CD4-positive, alpha-beta T cell treated with Interleukin-21 for 1 hour (primary cell): ENCODE results near the gene LAPTM5.

Source experiments
- DNase-seq: peaks from one replicate; pipeline ENCODE4 v3.0.0-alpha.2; 2020

Gene LAPTM5

DNA sequence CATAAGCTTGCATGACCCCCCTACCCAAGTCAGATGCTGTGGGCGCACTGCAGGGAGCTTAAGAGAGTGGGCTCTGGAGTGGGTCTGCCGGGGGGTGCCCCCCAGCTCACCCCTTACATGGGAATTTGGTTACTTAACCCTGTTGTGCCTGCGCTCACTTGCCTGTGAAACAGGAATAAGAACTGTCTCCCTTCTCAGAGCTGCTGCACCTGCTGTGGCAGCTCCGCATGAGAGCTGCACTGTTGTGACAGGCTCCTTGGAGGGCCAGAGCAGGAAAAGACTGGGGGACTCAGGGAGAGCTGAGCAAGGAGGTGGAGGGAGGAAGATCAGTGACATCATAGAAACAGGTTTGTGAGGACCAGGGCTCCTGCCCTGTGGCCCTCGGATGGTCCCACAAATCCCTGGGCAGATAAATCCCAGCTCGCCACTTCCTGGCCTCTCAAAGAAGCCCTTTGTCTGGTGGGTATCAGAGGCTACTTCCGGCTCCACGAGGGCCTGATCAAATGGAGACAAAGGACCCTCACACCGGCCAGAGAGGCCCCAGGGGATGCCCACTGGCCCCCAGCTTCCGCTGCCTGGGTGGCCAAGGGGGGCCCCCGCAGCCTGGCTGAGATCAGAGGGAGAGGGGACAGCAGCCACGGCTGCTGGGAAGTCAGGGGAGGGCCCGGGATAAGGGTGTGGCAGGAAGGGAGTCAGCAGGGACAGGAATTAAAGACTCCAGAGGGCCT is 28.9 kb upstream of the LAPTM5 start:
- DNase-seq, result no peak

DNA sequence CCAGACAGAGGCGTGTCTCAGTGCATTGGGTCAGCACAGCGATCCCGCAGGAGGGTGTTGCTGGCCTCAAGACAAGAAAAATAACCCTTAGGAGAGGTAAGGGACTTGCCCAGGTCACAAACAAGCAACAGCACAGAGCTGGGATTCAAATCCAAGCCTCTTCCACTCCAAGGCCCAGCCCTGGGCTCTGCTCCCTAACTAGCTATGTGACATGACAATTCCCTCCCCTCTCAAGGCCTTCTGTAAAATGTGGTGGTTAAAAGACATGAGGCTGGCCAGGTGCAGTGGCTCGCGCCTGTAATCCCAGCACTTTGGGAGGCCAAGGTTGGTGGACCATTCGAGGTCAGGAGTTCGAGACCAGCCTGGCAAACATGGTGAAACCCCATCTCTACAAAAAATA is 28.1 kb upstream of the LAPTM5 start:
- DNase-seq, result no peak

DNA sequence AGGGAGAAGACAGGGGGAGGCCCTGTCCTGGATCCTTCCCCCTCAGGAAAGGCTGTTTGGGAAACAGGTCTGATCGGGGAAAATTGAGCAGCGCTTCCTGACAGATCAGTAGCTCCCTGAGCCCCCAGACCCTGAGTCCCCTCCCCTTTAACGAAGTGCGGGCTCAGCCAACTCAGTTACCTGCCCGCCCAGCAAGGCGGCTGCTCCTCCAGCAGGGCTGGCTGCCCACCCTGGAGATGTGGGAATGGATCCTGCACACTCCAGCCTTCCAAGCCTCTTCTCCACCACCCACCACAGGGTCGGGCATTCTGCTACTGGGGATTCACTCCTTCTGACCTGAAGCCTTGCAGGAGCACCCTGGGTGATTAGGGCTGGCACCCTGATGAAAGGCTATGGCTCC is 27.6 kb upstream of the LAPTM5 start:
- DNase-seq, result no peak

DNA sequence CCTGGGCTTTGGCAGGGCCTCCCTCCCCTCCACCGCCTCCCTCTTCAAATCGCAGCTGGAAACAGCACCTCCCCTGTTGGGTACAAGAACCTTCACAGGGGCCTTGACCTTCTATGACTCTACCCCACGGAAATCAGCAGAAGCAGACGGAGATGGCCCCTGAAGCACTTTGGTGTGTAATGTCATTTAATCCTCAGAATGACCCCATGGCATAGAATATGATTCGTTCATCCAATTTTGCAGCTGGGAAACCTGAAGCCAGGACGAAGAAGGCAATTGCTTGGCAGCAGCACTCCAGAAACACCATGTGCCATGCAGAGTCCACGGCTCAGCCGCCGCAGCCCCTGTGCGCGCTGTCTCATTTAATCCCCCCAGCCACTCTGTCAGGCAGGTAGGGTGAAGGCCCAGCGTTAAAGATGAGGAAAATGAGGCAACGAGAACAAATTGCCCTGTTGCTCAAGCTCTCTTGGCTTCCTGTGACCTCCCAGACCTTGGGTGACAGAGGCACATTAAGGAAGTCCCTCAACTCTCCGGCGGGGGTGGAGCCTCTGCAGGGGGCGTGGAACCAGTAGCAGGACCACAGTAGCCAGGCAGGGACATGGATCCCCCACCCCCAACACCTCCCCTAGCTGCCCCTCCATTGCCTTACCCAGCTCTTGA is 25.8 kb upstream of the LAPTM5 start:
- DNase-seq, result no peak

DNA sequence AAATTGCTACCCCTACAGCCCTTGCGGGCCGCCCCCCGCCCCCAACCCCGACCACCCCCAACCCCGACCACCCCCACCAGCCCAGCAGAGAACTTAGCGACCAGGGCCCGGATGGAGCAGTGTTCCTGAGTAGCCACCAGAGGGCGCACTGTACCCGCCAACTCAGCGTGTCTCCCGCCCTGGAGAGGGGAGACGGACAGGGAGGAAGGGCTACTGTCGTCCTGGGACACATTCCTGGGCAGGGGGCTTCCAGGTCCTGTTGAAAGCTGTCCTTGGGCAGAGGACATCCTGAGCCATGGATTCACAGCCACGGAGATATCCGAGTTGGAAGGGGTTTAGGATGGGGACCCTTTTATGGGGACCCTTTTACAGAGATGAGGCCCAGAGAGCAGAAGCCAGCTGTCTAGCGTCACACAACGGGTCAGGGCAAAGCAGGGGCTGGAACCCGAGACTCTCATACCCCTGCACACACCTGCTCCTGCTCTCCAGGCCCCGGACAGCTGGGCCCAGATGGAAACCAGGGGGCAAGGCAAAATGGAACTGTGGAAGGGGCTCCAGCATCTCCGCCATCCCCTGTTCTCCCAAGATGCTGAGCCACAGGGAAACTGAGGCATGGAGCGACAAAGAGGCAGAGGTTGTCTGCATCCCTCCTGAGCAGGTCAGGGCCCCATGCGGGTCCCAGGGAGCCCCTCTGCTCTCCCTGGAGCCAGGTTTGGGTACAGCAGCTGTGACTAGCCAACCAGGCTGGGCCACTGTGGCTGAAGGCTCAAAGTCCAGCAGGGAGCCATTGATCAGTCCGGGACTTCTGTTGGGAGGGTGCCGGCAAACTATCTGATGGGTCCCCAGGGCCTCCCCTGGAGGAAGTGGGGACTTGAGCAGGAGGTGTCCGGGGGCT is 25.0 kb upstream of the LAPTM5 start:
- peak; percentile 69 for DNase-seq

DNA sequence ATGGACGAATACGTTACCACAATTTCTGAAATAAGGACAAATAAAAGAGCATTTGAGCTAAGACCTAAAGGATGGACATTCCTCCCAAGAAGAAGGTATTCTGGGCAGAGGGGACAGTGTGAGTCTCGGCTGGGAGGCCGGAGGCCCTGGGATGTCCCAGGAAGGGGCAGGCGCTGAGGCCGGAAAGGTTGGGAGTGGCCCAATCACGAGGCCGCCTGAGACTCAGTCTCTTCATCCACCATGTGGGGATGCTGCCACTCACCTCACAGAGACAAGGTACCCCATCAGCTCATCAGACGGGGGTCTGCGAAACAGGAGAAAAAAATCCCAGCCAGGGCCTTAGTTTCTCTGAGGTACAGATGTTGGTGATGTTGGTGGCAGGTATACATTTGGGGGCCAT is 24.3 kb upstream of the LAPTM5 start:
- no peak for DNase-seq

DNA sequence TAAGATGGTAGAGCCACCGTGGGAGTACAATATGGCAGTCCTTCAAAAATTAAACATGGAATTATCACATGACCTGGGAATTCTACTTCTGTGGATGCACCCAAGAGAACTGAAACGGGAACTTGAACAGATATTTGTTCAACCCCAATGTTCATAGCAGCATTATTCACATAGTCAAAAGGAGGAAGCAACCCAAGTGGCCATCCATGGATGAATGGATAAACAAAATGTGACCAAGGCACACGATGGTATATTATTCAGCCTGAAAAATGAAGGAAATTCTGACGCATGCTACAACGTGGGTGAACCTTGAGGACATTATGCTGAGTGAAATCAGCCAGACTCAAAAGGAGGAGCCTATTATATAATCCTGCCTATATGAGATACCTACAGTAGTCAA is 22.8 kb upstream of the LAPTM5 start:
- no peak for DNase-seq

DNA sequence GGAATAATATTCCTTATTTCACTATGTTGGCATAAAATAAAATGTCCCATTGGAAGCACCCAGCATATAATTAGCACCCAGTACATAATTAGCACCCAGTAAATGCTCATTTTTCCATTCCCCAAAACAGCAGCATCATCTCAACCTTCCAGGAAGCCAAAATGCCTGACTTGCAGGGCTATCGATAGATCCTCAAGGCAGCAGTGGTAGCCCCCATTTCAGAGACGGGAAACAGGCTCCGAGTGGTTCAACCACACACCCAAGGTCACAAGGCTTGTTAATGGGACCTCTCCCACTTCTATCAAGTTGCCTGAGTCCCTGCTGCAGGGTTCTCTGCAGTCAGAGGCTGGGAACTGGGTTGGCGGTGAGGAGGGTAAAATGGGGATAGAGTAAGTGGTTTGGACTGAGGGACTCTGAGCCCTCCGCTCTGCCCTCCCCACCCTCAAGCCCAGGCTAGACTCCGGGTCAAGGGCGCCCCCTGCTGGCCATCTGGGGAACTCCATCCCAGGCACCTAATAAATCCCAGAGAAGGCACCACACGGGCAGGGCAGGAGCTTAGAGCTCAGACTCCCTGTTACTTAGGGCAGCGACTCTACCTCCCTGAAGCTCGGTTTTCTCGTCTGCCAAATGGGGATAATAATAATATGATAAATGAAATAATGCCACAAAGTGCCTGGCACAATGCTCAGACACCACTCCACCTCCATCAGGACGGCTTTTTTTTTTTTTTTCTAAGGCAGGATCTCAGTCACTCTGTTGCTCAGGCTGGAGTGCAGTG is 21.9 kb upstream of the LAPTM5 start:
- DNase-seq, result peak; percentile 91

DNA sequence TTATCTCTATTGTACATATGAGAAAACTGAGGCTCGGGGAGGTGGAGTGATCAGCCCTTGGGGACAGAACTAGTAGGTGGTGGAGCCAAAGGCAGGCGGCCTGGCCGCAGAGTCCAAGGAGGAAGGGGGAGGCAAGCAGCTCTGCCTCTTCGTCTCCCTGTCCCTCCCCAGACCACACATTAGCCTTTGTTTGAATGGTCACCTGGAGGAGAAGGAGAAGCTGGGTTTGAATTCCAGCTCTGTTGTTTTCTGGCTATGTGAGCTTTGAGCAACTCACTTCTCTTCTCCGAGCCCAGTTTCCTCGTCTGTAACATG is 21.4 kb upstream of the LAPTM5 start:
- no peak for DNase-seq

DNA sequence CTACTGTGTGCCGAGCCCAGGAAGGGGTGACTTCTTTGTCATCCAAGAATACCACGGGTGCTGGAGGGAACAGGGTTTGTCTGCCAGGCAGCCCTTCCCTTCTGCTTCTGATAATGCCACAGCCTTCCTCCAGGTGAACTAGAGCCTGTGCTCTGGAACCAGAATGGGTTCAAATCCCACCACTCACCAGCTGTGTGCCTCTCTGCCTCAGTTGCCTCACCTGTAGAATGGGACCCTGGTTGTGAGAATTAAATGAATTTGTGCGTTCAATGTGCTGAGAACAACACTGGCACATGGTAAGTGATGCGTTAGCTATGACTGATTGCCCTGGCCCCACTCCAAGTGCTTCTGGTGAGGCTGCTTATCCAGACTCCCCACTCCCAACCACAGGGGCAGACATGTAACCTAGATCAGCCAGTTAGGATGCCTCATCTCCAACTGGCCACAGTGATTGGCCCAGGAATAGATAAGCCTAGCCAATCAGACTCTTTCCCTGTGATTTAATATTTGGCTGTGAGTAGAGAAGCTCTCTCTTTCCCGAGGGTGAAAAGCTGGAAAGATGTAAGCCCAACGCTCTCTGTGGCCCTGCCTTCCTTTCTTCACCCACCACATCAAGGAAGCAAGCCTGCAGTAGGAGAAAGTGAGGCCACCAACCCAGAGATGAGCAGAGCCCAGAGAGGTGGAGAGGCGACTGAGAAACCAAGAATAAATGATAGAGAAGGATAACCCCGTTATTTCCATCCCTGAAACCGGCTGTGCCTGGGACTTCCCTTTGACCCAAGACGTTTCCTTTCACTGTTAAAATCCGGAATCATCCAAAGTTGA is 20.8 kb upstream of the LAPTM5 start:
- no peak for DNase-seq

DNA sequence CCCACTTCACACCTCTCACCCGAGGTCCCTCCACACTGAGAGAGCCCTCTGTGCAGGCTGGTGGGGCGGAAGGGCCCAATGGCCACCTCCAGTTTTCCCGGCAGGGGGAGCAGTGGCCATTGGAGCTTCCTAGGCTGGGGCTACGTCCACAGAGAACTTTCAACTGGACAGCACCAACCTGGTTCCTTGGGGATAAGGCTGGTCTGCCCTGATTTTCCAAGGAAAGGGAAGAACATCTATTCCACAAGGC is 20.3 kb upstream of the LAPTM5 start:
- DNase-seq, result no peak

DNA sequence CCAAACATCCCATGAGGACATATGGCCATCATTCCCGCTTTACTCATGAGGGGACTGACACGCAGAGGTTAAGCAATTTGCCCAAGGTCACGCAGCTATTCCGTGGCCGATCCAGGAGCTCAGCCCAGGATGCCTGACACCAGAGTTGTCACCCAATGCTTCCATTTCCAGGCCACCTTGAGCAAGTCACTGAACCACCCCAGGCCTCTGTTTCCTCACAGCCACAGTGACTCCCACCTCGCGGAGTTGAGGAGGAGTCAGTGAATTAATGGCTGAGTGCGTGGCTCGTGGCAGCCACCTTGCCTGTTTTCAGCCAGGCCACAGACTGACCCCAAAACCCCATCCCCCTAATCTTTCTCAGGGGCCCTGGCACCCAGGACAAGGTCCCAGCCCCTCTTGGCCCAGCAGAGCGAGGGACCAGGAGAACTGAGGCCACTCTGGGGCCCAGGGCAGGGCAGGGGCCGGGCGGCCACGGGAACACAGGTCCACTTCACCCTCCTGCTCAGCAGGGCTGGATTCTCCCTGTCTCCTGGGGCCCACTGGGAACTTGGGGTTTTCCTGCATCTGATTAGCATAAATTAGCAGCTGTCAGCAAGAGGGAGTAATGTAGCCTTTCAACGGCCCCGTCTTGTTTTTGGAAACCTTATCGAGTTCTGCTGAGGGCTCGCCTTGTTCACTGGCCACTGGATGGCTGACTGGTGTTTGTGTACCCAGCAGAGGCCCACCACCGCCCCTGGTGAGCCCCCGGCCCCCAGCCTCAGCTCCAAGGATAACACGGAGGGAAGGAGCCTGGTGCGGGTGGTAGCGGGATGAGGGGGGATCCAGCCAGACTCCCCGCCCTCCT is 19.7 kb upstream of the LAPTM5 start:
- no peak for DNase-seq

DNA sequence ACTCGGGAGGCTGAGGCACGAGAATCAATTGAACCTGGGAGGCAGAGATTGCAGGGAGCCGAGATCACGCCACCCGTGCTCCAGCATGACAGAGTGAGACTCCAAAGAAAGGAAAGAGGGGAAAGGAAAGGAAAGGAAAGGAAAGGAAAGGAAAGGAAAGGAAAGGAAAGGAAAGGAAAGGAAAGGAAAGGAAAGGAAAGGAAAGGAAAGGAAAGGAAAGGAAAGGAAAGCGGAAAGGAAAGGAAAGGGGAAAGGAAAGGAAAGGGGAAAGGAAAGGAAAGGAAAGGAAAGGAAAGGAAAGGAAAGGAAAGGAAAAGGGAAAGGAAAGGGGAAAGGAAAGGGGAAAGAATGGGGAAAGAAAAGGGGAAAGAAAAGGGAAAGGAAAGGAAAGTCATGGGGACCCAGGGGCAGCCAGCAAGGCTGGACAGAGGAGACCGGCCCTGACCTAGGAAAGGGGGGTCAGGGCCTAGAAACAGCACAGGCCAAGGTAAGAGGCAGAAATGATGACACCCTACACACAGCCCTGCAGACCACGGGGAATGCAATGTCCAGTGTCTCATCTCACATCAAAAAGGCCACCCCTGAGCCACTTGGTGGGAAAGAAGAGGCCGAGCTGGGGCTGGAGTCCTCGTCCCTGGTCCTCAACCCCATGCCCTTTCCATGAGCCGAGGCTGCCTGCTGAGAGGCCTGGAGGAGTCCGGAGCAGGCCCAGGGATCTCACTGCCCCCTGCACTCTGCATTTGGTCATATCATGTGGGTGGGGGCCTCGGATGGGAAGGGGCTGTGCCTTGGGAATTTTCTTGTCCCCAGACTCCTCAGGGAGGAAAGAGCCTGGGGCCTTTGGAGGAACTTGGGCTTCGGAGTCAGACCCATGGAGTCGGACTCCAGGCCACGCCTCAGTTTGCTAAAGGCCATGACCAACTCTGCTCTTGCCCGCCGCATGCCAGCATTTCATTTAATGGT is 18.8 kb upstream of the LAPTM5 start:
- no peak for DNase-seq

DNA sequence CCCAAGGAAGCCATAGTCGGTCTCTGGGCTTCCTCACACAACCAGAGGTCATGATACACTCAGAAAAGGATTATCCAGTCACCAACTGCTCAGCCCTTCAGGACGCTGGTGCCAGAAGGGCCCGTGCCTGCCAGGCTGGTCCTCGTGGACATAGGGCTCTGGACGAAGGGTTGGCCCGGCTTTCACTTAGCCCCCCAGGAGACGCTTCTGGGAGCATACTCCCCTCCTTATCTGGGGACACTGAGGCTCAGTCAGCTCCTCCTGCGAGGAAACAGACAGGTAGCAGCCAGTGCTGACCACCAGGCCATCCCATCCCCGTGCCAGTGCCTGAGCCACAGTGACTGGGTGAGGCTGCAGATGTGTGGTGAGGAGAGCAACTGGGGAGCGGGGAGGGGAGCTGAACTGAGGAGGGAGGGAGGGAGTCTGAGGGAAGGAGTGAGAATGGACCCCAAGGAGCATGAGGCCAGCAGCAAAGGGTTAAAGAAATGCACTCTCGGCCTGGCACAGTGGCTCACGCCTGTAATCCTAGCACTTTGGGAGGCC is 17.9 kb upstream of the LAPTM5 start:
- DNase-seq, result no peak

DNA sequence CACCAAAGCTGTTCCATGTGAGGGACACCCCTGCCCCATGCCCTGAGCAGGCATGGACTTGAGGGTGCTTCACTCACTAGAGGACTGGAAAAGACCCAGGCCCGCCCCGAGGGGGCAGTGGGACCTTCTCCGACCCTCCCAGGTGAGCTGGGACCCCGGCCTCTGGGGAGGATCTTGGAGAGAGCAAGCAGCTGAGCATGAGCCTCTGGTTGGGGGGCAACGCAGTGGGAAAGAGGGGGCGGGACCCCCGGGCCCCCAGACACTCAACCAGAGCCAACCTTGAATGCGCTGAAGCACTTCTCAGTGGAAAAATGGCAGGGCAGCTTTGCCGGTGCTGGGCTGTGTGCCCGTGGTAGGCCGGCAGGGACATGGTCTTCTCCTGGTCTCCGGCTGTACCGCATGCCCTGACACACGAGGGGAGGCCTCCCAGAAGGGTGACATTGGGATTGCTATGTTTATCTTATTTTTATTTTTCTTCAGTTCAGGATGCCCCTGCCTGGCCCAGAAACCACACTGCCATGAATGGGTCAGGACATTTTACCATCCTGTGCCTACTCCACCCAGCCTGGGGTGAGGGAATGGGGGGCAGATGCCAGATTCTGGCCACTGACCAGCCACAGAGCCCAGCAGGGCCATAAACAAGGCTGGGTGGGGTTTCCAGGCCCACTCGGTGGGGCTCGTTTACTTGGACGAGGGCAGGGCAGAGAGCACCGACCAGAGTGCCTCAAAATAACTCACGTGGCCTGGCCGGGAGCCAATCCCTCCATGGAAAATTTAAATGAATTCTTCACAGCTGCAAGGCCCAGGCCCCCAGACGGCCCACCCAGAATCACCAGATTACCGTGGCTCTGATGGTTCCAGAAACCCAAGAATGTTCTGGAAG is 17.2 kb upstream of the LAPTM5 start:
- DNase-seq, result no peak

DNA sequence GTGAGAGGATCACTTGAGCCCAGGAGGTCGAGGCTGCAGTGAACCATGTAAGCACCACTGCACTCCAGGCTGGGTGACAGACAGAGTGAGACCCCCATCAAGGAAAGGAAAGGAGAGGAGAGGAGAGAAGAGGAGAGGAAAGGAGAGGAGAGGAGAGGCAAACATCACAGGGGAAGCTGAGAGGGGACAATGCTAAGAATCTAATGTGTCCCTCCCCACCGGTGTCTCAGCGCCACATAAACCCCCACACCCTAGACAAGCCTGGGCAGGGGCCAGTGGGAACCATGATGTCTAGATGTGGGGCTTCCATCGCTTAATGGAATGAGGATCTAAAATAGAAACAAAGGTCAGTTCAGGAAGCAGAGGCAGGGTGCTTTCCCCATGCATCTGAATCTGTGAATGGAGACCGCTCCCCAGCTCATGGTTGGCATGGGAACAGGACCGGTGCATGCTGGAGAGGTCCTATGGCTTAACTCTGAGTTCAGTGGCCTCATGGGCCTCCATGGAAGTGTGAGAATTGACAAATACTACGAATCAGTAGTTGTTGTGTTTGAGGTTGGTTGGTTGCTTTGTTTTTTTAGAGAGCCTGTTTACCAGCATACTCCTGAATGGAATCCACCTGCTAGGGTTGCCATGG is 16.3 kb upstream of the LAPTM5 start:
- no peak for DNase-seq

DNA sequence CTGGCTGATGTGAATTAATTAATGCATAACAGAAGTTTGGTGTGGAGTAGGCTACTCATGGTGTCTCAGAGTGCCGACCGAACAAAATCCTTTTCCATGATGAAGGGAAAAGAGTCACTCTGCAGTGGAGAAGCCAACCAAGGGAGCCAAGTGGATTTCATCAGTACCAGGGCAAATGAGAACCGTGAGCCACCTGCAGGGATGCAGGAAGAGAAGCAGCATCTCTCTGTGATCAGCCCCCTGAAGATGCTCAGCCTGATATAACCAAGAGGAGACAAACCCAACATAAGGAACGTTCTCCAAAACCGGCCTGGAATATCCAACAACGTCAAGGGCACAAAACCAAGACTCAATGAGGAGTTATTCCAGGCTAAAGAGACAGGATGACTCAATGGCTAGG is 13.4 kb upstream of the LAPTM5 start:
- DNase-seq, result no peak

DNA sequence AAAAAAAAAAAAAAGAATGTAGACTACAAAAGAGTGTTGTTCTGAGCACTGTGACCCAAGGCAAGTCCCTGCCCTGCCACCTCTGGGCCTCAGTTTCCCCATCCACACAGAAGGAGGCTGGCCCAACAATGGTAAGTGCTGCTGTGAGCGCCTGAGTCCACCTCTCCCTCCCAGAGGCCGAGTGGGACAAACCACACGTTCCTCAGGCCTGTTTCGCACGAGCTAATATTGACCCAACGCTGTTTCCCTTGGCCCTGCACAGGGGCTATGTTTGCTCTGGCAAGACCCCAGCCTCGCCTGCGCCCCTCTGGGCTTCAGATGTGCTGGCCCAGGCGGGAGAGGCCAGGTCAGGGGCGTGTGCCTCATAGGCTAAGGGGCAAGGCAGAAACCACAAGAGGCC is 12.6 kb upstream of the LAPTM5 start:
- DNase-seq, result no peak
